HPDE6-E6E7 (cell line): ENCODE results near the gene REL.
"Not testable (repeated sequence)": the region's sequence is repeated elsewhere in the genome, so short reads cannot be mapped to it uniquely, and the experiment has no call there.

ENCODE experiments used
- DNase-seq: peaks from one replicate; pipeline ENCODE4 v3.0.0; 2011; ENCODE audit warnings: missing footprints; ENCODE audit errors: extremely low spot score

Gene REL

GRCh38 chr2:60867848-60868247 is 13.5 kb upstream of the REL start:
- DNase-seq = no peak

GRCh38 chr2:60868589-60869273 is 12.6 kb upstream of the REL start:
- DNase-seq = no peak

DNA sequence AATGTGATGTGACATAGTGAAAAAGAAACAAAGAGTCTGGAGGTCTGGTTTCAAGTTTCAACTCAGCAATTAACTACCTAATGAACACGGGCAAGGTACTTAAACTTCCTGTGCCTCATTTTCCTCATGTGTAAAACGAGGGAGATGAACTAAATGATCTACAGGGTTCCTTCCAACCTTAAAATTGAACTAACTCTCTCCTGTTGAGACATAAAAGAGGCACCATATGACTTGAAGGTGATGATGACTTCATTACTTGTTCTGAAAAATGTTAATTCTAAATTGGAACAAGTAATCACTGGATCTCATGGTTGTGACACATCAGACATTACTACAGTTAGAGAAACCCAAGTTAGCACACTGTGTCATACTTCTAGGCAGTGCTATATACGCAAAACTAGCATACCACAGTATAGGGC is 8.9 kb upstream of the REL start:
- DNase-seq = no peak

DNA sequence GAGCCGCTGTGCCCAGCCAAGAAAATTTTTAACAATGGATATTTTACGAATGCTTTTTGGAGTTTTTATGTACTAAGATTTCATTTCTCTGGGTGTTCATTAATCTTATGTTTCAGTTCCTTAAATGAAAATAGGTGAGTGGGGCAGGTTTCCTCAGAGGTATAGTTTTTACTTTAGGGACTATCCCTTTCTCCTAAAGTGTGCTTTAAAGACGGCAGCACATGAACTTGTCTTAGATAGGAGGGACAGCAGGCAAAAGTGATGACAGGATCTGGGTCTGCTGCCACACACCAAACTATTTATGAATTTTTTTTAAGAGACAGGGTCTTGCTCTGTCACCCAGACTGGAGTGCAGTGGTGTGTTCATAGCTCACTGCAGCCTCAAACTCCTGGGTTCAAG is 8.0 kb upstream of the REL start:
- DNase-seq = no peak

DNA sequence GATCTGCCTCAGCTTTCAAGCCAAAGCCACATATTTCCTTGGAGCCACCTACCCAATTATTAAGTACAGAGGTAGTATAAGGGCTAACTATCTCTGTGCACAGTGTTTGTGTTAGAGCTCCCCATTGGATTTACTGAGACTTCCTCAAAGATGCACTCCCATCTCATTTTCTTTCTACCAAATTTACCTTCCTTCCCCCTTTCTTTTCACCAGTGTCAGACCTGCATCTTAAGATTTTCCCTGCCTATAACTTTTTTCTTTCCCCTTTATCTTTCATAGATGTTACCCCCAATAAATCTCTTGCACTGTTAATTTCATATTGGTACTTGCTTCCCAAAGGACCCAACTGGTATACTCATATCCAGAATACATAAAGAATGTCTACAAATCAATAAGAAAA is 5.9 kb upstream of the REL start:
- no peak for DNase-seq

GRCh38 chr2:60880643-60881046 is 729 bp upstream of the REL start:
- no peak for DNase-seq

GRCh38 chr2:60882971-60883753 is 1.8 kb downstream of the REL start:
- DNase-seq = no peak

GRCh38 chr2:60883896-60884295 is 2.5 kb downstream of the REL start:
- DNase-seq = no peak

GRCh38 chr2:60884800-60885199 is 3.4 kb downstream of the REL start:
- no peak for DNase-seq

- DNase-seq = no peak
Measured at GRCh38 chr2:60885683-60886082, 4.3 kb downstream of the REL start.

- no peak for DNase-seq
Measured at GRCh38 chr2:60886991-60887390, 5.6 kb downstream of the REL start.

DNA sequence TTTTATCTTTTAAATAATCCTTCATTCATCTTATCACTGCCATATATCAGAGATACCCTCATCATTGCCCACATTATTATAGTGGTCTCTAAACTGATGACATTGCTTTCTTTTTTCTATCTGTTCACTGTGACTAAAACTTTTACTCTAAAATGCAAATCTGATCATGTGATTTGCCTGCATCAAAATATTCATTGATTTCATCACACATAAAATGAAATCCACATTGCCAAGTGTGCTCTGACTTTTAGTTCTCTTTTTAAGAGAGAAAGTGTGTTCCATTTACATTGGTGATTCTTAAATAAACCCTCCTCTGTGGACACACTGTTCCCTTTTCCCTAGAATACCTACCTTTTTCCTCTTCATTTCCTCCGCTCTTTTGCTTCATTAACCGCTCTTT is 7.5 kb downstream of the REL start:
- DNase-seq = no peak

DNA sequence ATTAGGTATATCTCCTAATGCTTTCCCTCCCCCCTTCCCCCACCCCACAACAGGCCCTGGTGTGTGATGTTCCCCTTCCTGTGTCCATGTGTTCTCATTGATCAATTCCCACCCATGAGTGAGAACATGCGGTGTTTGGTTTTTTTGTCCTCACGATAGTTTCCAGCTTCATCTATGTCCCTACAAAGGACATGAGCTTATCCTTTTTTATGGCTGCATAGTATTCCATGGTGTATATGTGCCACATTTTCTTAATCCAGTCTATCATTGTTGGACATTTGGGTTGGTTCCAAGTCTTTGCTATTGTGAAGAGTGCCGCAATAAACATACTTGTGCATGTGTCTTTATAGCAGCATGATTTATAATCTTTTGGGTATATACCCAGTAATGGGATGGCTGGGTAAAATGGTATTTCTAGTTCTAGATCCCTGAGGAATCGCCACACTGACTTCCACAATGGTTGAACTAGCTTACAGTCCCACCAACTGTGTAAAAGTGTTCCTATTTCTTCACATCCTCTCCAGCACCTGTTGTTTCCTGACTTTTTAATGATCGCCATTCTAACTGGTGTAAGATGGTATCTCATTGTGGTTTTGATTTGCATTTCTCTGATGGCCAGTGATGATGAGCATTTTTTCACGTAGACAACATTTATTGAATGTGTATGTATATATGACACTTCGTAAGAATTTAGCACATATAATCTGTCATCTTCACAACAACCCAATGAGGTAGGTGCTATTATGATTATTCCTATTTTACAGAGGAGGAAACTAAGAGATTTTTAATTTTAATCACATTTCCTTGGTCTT is 8.4 kb downstream of the REL start:
- not testable (repeated sequence) for DNase-seq

DNA sequence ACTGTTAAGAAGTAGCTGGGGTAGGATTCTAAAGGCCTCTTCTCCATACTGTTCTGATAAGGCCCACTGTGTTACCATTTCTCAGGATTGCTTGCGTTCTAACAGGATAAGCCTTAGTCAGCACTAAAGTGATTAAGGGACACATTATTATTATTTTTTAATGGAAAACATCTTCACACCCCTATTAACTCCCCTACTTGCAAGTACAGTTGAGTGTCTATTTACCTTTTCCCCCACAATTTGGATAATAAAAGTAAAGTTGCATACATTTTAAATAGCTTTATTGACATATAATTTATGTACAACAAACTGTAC is 9.0 kb downstream of the REL start:
- DNase-seq = no peak

DNA sequence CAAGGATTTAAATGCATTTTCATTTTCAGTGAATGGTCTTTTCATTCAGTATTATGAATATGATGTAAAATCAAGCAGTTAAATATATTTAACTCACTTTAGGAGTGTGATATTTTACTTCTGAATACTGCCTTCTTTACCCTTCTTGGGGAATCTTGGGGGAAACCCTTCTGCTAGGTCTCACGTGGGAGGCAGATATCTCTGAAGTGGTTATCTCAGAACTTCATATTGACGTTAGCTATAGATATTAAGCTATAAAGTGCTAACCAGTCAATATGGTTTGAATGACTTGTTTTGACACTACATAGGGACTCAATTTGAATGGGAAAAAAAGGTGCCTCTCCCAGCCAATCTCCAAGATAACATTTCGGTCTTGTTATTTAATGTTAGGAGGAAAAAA is 9.8 kb downstream of the REL start:
- no peak for DNase-seq

DNA sequence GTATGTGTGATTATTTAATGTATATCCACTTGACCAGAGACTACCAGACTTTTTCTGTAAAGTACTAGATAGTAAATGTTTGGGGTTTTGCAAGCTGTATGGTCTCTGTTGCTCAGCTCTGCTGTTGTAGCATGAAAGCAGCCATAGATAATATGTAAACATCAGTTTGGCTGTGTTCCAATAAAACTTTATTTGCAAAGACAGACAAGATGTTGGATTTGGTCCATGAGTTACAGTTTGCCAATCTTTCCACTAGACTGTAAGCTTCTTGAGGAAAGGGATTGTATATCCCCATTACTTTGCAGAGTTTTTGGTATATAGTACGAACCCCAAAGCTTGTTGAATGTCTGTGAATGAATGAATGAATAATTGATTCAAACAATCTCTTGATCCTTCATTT is 17.2 kb downstream of the REL start:
- no peak for DNase-seq

DNA sequence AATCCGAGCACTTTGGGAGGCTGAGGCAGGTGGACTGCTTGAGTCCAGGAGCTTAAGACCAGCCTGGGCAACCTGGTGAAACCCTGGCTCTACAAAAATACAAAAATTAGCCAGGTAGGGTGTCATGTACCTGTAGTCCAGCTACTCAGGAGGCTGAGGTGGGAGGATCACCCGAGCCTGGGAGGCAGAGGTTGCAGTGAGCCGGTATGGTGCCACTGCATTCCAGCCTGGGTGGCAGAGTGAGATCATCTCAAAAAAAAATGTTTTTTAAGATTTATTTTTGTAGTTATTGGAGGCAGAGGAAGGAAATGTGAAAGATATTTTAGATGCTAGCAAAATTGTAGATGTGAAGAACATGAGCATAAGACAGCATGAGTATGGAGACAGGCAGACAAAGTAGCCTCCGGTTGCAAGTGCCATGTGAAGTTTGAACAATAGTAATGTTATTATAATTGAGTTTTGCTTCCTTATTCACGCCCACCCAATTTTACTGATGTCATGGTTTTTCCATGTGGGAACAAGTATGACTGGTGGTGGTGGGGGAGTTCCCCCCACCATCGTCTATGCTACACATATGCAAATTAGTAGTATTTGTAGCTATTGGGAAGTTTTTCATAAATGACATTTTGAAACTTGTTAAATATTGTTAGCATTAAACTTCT is 18.0 kb downstream of the REL start:
- DNase-seq = no peak

GRCh38 chr2:60899892-60900249 is 18.5 kb downstream of the REL start:
- no peak for DNase-seq

DNA sequence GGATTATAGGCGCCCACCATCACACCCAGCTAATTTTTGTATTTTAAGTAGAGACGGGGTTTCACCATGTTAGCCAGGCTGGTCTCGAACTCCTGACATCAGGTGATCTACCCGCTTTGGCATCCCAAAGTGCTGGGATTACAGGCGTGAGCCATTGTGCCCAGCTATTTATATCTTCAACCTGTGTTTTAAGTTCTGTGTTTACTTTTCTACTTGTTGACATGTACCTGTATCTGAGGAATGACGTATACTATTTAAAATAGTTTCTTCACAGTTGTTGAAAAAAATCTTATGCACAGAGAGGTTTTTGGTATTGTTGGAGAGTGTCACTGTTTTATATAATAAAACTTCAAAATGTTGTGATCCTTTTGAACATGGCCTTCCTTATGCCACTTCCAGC is 19.9 kb downstream of the REL start:
- DNase-seq = not testable (repeated sequence)

DNA sequence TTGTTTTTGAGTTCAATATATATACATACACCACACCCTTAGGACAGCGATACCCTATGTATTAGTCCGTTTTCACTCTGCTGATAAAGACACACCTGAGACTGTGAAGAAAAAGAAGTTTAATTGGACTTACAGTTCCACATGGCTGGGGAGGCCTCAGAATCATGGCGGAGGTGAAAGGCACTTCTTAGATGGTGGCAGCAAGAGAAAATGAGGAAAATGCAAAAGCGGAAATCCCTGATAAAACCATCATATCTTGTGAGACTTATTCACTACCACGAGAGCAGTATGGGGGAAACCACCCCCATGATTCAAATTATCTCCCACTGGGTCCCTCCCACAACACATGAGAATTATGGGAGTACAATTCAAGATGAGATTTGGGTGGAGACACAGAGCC is 24.5 kb downstream of the REL start:
- not testable (repeated sequence) for DNase-seq

GRCh38 chr2:60906395-60906794 is 25.0 kb downstream of the REL start:
- no peak for DNase-seq

- no peak for DNase-seq
Measured at GRCh38 chr2:60907329-60907728, 26.0 kb downstream of the REL start.
